Osteocyte (in vitro differentiated cells): ENCODE results near the gene CCDC148. TPM values are rescaled to one million over a fixed set of nuclear protein-coding genes. Genes with fewer than 3 reads are reported as not detected.

ENCODE experiments used
- DNase-seq: peaks from one replicate; pipeline ENCODE4 v3.0.0; 2021; ENCODE audit warnings: mixed read lengths; ENCODE audit not compliant: unreplicated experiment; ENCODE audit errors: extremely low spot score
- H3K27ac Mint-ChIP-seq: one replicate; pipeline ENCODE4 v1.8.0; 2021; ENCODE audit warnings: mild to moderate bottlenecking, mixed read lengths; ENCODE audit not compliant: unreplicated experiment
- H3K27me3 Mint-ChIP-seq: one replicate; pipeline ENCODE4 v1.8.0; 2021; ENCODE audit warnings: mixed read lengths; ENCODE audit not compliant: unreplicated experiment
- H3K36me3 Mint-ChIP-seq: one replicate; pipeline ENCODE4 v1.8.0; 2021; ENCODE audit warnings: mixed read lengths; ENCODE audit not compliant: unreplicated experiment
- H3K4me1 Mint-ChIP-seq: one replicate; pipeline ENCODE4 v1.8.0; 2021; ENCODE audit warnings: mixed read lengths; ENCODE audit not compliant: unreplicated experiment
- H3K4me3 Mint-ChIP-seq: one replicate; pipeline ENCODE4 v1.8.0; 2021; ENCODE audit warnings: mild to moderate bottlenecking, moderate library complexity, mixed read lengths; ENCODE audit not compliant: unreplicated experiment
- H3K9me3 Mint-ChIP-seq: one replicate; pipeline ENCODE4 v1.8.0; 2021; ENCODE audit warnings: mixed read lengths; ENCODE audit not compliant: unreplicated experiment
- total RNA-seq: library from RNA; stranded (reverse); gene quantifications from 2 replicates; pipeline ENCODE4 v1.2.1, GENCODE V29; 2021
- TF ChIP-seq, protein P1 (sequence below): fragments of 200-600 bp; sonication (generic); IDR thresholded peaks from 2 replicates; pipeline ENCODE4 v1.5.0; 2021; ENCODE audit warnings: antibody characterized with exemption, mild to moderate bottlenecking, moderate library complexity

The CCDC148 gene
- total RNA-seq, 1 donor from 2014 or later, result 2.8 TPM

DNA sequence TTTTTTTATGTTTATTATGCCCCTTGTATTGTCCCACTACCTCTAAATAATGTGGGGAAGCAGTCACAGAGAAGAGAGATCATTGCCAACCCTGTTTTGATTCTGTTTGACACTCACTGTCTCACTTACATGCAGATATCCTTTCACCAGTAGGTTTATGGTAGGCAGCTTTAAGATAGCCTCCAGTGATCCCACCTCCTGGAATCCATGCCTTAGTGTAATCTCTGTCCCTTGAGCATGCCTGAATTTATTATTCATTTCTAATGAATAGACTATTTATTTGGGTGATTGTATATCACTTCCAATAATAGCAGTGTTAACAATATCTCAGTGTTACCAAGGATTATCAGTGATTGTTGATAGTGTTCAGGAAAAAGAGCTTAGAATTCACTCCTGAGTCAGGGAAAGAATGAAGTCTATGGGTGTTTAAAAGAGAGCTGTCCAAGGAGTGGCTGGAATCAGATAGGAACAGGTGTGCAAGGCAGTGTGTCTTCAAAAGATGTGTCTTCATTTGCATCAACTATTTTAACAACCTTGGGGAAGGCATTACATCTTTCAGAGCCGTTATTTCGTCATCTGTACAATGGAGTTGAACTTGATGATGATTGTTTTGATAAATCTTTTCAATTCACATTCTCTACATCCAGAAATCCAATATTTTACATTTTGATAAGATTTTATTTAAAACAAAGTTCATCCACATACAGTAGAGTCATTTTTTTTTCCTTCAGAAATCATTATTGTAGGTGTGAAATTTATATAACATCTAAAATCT is 32.1 kb upstream of the CCDC148 start:
- no peaks in the 10 kb centered on the region for H3K9me3 Mint-ChIP-seq
- DNase-seq, result no peak
- no peaks in the 10 kb centered on the region for H3K27me3 Mint-ChIP-seq
- peaks cover 67% of the 10 kb centered on the region for H3K4me1 Mint-ChIP-seq
- no peak overlapping the region for H3K4me3 Mint-ChIP-seq
- peaks cover 6% of the 10 kb centered on the region for H3K36me3 Mint-ChIP-seq
- TF ChIP-seq, protein P1, sequence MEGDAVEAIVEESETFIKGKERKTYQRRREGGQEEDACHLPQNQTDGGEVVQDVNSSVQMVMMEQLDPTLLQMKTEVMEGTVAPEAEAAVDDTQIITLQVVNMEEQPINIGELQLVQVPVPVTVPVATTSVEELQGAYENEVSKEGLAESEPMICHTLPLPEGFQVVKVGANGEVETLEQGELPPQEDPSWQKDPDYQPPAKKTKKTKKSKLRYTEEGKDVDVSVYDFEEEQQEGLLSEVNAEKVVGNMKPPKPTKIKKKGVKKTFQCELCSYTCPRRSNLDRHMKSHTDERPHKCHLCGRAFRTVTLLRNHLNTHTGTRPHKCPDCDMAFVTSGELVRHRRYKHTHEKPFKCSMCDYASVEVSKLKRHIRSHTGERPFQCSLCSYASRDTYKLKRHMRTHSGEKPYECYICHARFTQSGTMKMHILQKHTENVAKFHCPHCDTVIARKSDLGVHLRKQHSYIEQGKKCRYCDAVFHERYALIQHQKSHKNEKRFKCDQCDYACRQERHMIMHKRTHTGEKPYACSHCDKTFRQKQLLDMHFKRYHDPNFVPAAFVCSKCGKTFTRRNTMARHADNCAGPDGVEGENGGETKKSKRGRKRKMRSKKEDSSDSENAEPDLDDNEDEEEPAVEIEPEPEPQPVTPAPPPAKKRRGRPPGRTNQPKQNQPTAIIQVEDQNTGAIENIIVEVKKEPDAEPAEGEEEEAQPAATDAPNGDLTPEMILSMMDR, result no peak
- peak overlapping the region; percentile 83 for H3K27ac Mint-ChIP-seq

DNA sequence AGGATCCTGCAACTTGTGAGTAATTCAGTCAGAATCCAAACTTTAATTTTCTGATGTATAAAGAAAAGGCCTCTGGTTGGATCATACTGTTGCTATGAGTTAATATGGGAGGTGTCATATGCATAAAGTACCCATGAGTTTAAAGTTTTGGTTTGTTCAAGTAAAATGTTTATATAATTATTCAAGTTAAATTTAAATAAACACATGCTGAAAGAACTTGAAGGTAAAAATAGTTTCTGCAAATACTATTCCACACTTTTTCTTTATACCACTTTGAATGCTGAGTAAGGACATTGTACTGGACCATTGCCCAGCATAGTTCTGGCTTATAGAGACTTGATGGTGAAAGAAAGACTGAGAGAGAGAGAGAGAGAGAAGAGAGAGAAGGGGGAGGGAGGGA is 30.9 kb upstream of the CCDC148 start:
- Mint-ChIP-seq H3K27me3 (no peaks in the 10 kb centered on the region), H3K4me3 (no peak overlapping the region), H3K9me3 (no peaks in the 10 kb centered on the region), H3K36me3 (peaks cover 8% of the 10 kb centered on the region), H3K27ac (peak overlapping the region; percentile 83), H3K4me1 (peaks cover 71% of the 10 kb centered on the region)
- no peak for DNase-seq
- TF ChIP-seq, protein P1, result no peak

- Mint-ChIP-seq H3K36me3 (peaks cover 8% of the 10 kb centered on the region), H3K27ac (peak overlapping the region; percentile 83), H3K9me3 (no peaks in the 10 kb centered on the region), H3K4me3 (no peak overlapping the region), H3K27me3 (no peaks in the 10 kb centered on the region), H3K4me1 (peaks cover 70% of the 10 kb centered on the region)
- TF ChIP-seq, protein P1, result no peak
- no peak for DNase-seq
Measured at GRCh38 chr2:158486970-158487325, 30.4 kb upstream of the CCDC148 start.

- Mint-ChIP-seq H3K4me3 (no peak overlapping the region), H3K36me3 (peaks cover 7% of the 10 kb centered on the region), H3K27me3 (no peaks in the 10 kb centered on the region), H3K4me1 (peaks cover 73% of the 10 kb centered on the region), H3K27ac (peak overlapping the region; percentile 83), H3K9me3 (no peaks in the 10 kb centered on the region)
- TF ChIP-seq, protein P1, result no peak
- no peak for DNase-seq
Measured at GRCh38 chr2:158486150-158486969, 29.8 kb upstream of the CCDC148 start.
